ENCODE data around the gene ACACA.

ACACA gene

GRCh38 chr17:37373530-37374159, 33.0 kb downstream of the ACACA start:
- H3K36me3 ChIP-seq (ENCODE audit: control insufficient read depth, insufficient read depth, low read length): no peaks in the 10 kb centered on the region
- no peak overlapping the region for H3K9ac ChIP-seq
- peak; percentile 99 for TF ChIP-seq CTCF (IDR thresholded peaks at IDR 0.05)
- H3K27me3 ChIP-seq (ENCODE audit: control insufficient read depth, insufficient read depth, low read length): no peaks in the 10 kb centered on the region
- H3K4me1 ChIP-seq: no peaks in the 10 kb centered on the region
- no peak overlapping the region for H3K27ac ChIP-seq
- H3K4me3 ChIP-seq (ENCODE audit: low read depth, low read length): no peak overlapping the region
- no peaks in the 10 kb centered on the region for H3K9me3 ChIP-seq (ENCODE audit: control insufficient read depth, low read length)
- peak overlapping the region; percentile 50 for H2AFZ ChIP-seq
- H3K4me2 ChIP-seq (ENCODE audit: low read length): no peak overlapping the region
- H3K79me2 ChIP-seq: peaks cover 2% of the 10 kb centered on the region

GRCh38 chr17:37368577-37368976, 38.1 kb downstream of the ACACA start:
- H2AFZ ChIP-seq: no peak overlapping the region
- no peak overlapping the region for H3K9ac ChIP-seq
- H3K4me3 ChIP-seq (ENCODE audit: low read depth, low read length): no peak overlapping the region
- H3K4me2 ChIP-seq (ENCODE audit: low read length): no peak overlapping the region
- H3K27me3 ChIP-seq (ENCODE audit: control insufficient read depth, insufficient read depth, low read length): no peaks in the 10 kb centered on the region
- no peak for TF ChIP-seq CTCF (IDR thresholded peaks at IDR 0.05)
- H3K9me3 ChIP-seq (ENCODE audit: control insufficient read depth, low read length): no peaks in the 10 kb centered on the region
- H3K4me1 ChIP-seq: no peaks in the 10 kb centered on the region
- no peaks in the 10 kb centered on the region for H3K36me3 ChIP-seq (ENCODE audit: control insufficient read depth, insufficient read depth, low read length)
- H3K27ac ChIP-seq: no peak overlapping the region
- H3K79me2 ChIP-seq: peaks cover 2% of the 10 kb centered on the region

GRCh38 chr17:37365589-37365988, 41.0 kb downstream of the ACACA start:
- Histone ChIP-seq H3K27me3 (ENCODE audit: control insufficient read depth, insufficient read depth, low read length) (no peaks in the 10 kb centered on the region), H3K9me3 (ENCODE audit: control insufficient read depth, low read length) (no peaks in the 10 kb centered on the region), H3K4me3 (ENCODE audit: low read depth, low read length) (no peak overlapping the region), H3K4me1 (no peaks in the 10 kb centered on the region), H3K79me2 (peaks cover 2% of the 10 kb centered on the region), H3K27ac (no peak overlapping the region), H3K36me3 (ENCODE audit: control insufficient read depth, insufficient read depth, low read length) (no peaks in the 10 kb centered on the region), H2AFZ (no peak overlapping the region), H3K4me2 (ENCODE audit: low read length) (no peak overlapping the region), H3K9ac (no peak overlapping the region)
- TF ChIP-seq CTCF (IDR thresholded peaks at IDR 0.05): no peak

GRCh38 chr17:37361543-37361942, 45.1 kb downstream of the ACACA start:
- peaks cover 2% of the 10 kb centered on the region for H3K79me2 ChIP-seq
- H3K4me3 ChIP-seq (ENCODE audit: low read depth, low read length): no peak overlapping the region
- no peak overlapping the region for H3K9ac ChIP-seq
- peaks cover 5% of the 10 kb centered on the region for H3K4me1 ChIP-seq
- H3K27ac ChIP-seq: no peak overlapping the region
- H2AFZ ChIP-seq: no peak overlapping the region
- no peaks in the 10 kb centered on the region for H3K9me3 ChIP-seq (ENCODE audit: control insufficient read depth, low read length)
- no peak for TF ChIP-seq CTCF (IDR thresholded peaks at IDR 0.05)
- H3K27me3 ChIP-seq (ENCODE audit: control insufficient read depth, insufficient read depth, low read length): no peaks in the 10 kb centered on the region
- H3K36me3 ChIP-seq (ENCODE audit: control insufficient read depth, insufficient read depth, low read length): no peaks in the 10 kb centered on the region
- H3K4me2 ChIP-seq (ENCODE audit: low read length): no peak overlapping the region

- Histone ChIP-seq H3K4me3 (ENCODE audit: low read depth, low read length) (no peak overlapping the region), H2AFZ (no peak overlapping the region), H3K9me3 (ENCODE audit: control insufficient read depth, low read length) (no peaks in the 10 kb centered on the region), H3K79me2 (peaks cover 2% of the 10 kb centered on the region), H3K27ac (no peak overlapping the region), H3K36me3 (ENCODE audit: control insufficient read depth, insufficient read depth, low read length) (no peaks in the 10 kb centered on the region), H3K4me2 (ENCODE audit: low read length) (no peak overlapping the region), H3K9ac (no peak overlapping the region), H3K27me3 (ENCODE audit: control insufficient read depth, insufficient read depth, low read length) (no peaks in the 10 kb centered on the region), H3K4me1 (peaks cover 5% of the 10 kb centered on the region)
- TF ChIP-seq CTCF (IDR thresholded peaks at IDR 0.05): no peak
These were observed 46.0 kb downstream of the ACACA start for GRCh38 chr17:37360632-37361031.
